Esophagus muscularis mucosa (tissue), 4 donors: ENCODE data around the gene TMEM38A. TPM values are rescaled to one million over a fixed set of nuclear protein-coding genes. Genes with fewer than 3 reads are reported as not detected.

ENCODE experiments used
- DNase-seq: peaks from one replicate; pipeline ENCODE4 v3.0.0-alpha.2; 2017; ENCODE audit errors: extremely low spot score
- H3K27ac ChIP-seq, 4 donors: fragments of 200-600 bp; sonication (generic); replicated peaks in 1 of 4; 1 replicate in 3 of 4; 2 replicates in 1 of 4; pipeline ENCODE4 v1.5.1; 2016 to 2019; ENCODE audit warnings: mild to moderate bottlenecking in 1 of 4
- H3K27me3 ChIP-seq, 4 donors: fragments of 200-600 bp; sonication (generic); one replicate each; pipeline versions ENCODE4 v1.5.1 to v1.6.0; 2016 to 2019
- H3K36me3 ChIP-seq, 4 donors: fragments of 200-600 bp; sonication (generic); one replicate each; pipeline ENCODE4 v1.5.1; 2016 to 2019
- H3K4me1 ChIP-seq, 4 donors: fragments of 200-600 bp; sonication (generic); one replicate each; pipeline ENCODE4 v1.5.1; 2016 to 2019
- H3K4me3 ChIP-seq, 4 donors: fragments of 200-600 bp; sonication (generic); 1 replicate in 2 of 4; 2 replicates in 2 of 4; pipeline ENCODE4 v1.5.1; 2016 to 2019; ENCODE audit warnings: mild to moderate bottlenecking in 4 of 4, moderate library complexity in 1 of 4
- H3K9me3 ChIP-seq, 4 donors: fragments of 200-600 bp; sonication (generic); 1 replicate in 3 of 4; 2 replicates in 1 of 4; pipeline ENCODE4 v1.5.1; 2016 to 2019
- CTCF ChIP-seq, 3 experiments: fragments of 200-600 bp in 2 of 3; fragments of 450-650 bp in 1 of 3; sonication (generic) in 2 of 3; IDR thresholded peaks; one replicate each; pipeline ENCODE4 v1.5.1; 2017 to 2019; ENCODE audit warnings: antibody characterized with exemption in 3 of 3, mild to moderate bottlenecking in 2 of 3, moderate library complexity in 1 of 3
- EP300 ChIP-seq: sonication (generic); formaldehyde crosslinking; IDR thresholded peaks from one replicate; pipeline ENCODE4 v1.6.1; 2017; ENCODE audit warnings: antibody characterized with exemption
- POLR2A ChIP-seq: fragments of 450-650 bp; IDR thresholded peaks from one replicate; pipeline ENCODE4 v1.6.1; 2017; ENCODE audit warnings: antibody characterized with exemption, moderate library complexity, mild to moderate bottlenecking, low read depth
- POLR2AphosphoS5 ChIP-seq, 2 donors: sonication (generic); formaldehyde crosslinking; IDR thresholded peaks; one replicate each; pipeline ENCODE4 v1.6.1; 2017; ENCODE audit warnings: antibody characterized with exemption in 2 of 2
- WGBS: methylation state at CpG from one replicate; pipeline ENCODE4 v1.1.5; 2018; 5-methylcytosine and 5-hydroxymethylcytosine counted together
- intact Hi-C: fragments of 100-400 bp; cut with DNase I; formaldehyde crosslinking; loops from one replicate; pipeline ENCODE4 v1.15.1; 2023
- total RNA-seq, 4 donors: library from RNA; depleted of rRNA; stranded (reverse); fragments of >200 nt; gene quantifications; one replicate each; pipeline versions ENCODE4 v1.1.0 to v1.2.1, GENCODE V29; 2016

TMEM38A gene
- total RNA-seq, 4 donors from 2014 or later: 6.3 to 10.4 (median 7.7) TPM

- Histone ChIP-seq H3K4me1 (peaks cover 36 to 99% (median 71%) of the 10 kb centered on the region in 4 donors), H3K27me3 (no peaks in the 10 kb centered on the region), H3K27ac (no peak overlapping the region), H3K36me3 (peaks cover 0 to under 1% (median 0%) of the 10 kb centered on the region in 4 donors), H3K4me3 (no peak overlapping the region), H3K9me3 (no peaks in the 10 kb centered on the region)
- DNase-seq: no peak
- no peak for TF ChIP-seq POLR2A
- TF ChIP-seq CTCF (IDR thresholded peaks at IDR 0.05): no peak
- no peak for TF ChIP-seq POLR2AphosphoS5 (IDR thresholded peaks at IDR 0.05)
- TF ChIP-seq EP300: no peak
- intact Hi-C loops: no loop called here
- WGBS: 100% methylated on average over 7 of the region's 7 CpGs
These were observed 42.7 kb upstream of the TMEM38A start for GRCh38 chr19:16618248-16618647.

- Histone ChIP-seq H3K27ac (no peak overlapping the region), H3K9me3 (no peaks in the 10 kb centered on the region), H3K27me3 (no peaks in the 10 kb centered on the region), H3K4me3 (no peak overlapping the region), H3K36me3 (peaks cover 0 to 11% (median 9%) of the 10 kb centered on the region in 4 donors), H3K4me1 (peaks cover 35 to 95% (median 74%) of the 10 kb centered on the region in 4 donors)
- TF ChIP-seq POLR2AphosphoS5 (IDR thresholded peaks at IDR 0.05) (no peak), EP300 (no peak), POLR2A (no peak), CTCF (IDR thresholded peaks at IDR 0.05) (no peak)
- 61% methylated on average over 2 of the region's 7 CpGs for WGBS
- intact Hi-C loops: no loop called here
- DNase-seq: no peak
These were observed 41.5 kb upstream of the TMEM38A start for GRCh38 chr19:16619457-16619856.

GRCh38 chr19:16620018-16620417, 40.9 kb upstream of the TMEM38A start:
- 91% methylated on average over 5 of the region's 5 CpGs for WGBS
- no peak for TF ChIP-seq CTCF (IDR thresholded peaks at IDR 0.05)
- no peak for TF ChIP-seq EP300
- no peak for TF ChIP-seq POLR2A
- no peak for TF ChIP-seq POLR2AphosphoS5 (IDR thresholded peaks at IDR 0.05)
- Histone ChIP-seq H3K27ac (no peak overlapping the region), H3K4me1 (peaks cover 39 to 95% (median 77%) of the 10 kb centered on the region in 4 donors), H3K27me3 (no peaks in the 10 kb centered on the region), H3K9me3 (no peaks in the 10 kb centered on the region), H3K4me3 (no peak overlapping the region), H3K36me3 (peaks cover 0 to 15% (median 11%) of the 10 kb centered on the region in 4 donors)
- intact Hi-C loops: no loop called here
- DNase-seq: no peak

GRCh38 chr19:16620584-16620983, 40.4 kb upstream of the TMEM38A start:
- H3K9me3 ChIP-seq: no peaks in the 10 kb centered on the region
- H3K4me1 ChIP-seq: peaks cover 43 to 95% (median 82%) of the 10 kb centered on the region in 4 donors
- 65% methylated on average over 3 of the region's 3 CpGs for WGBS
- H3K36me3 ChIP-seq: peaks cover 0 to 20% (median 11%) of the 10 kb centered on the region in 4 donors
- no peak overlapping the region for H3K4me3 ChIP-seq
- intact Hi-C loops: no loop called here
- no peak for TF ChIP-seq POLR2A
- TF ChIP-seq POLR2AphosphoS5 (IDR thresholded peaks at IDR 0.05): no peak
- TF ChIP-seq EP300: no peak
- no peak for TF ChIP-seq CTCF (IDR thresholded peaks at IDR 0.05)
- no peak overlapping the region for H3K27ac ChIP-seq
- no peaks in the 10 kb centered on the region for H3K27me3 ChIP-seq
- DNase-seq: no peak

- DNase-seq: no peak
- Histone ChIP-seq H3K9me3 (no peaks in the 10 kb centered on the region), H3K36me3 (peaks cover 0 to 22% (median 11%) of the 10 kb centered on the region in 4 donors), H3K4me3 (no peak overlapping the region), H3K27ac (no peak overlapping the region), H3K4me1 (peaks cover 50 to 95% (median 84%) of the 10 kb centered on the region in 4 donors), H3K27me3 (no peaks in the 10 kb centered on the region)
- intact Hi-C loops: no loop called here
- WGBS: 73% methylated on average over 4 of the region's 7 CpGs
- TF ChIP-seq POLR2A (no peak), CTCF (IDR thresholded peaks at IDR 0.05) (no peak), EP300 (no peak), POLR2AphosphoS5 (IDR thresholded peaks at IDR 0.05) (no peak)
These were observed 39.7 kb upstream of the TMEM38A start for GRCh38 chr19:16621165-16621800.
